Measurements from ENCODE around the gene DEPDC1.
"Not testable (repeated sequence)": the region's sequence is repeated elsewhere in the genome, so short reads cannot be mapped to it uniquely, and the experiment has no call there.

The DEPDC1 gene

DNA sequence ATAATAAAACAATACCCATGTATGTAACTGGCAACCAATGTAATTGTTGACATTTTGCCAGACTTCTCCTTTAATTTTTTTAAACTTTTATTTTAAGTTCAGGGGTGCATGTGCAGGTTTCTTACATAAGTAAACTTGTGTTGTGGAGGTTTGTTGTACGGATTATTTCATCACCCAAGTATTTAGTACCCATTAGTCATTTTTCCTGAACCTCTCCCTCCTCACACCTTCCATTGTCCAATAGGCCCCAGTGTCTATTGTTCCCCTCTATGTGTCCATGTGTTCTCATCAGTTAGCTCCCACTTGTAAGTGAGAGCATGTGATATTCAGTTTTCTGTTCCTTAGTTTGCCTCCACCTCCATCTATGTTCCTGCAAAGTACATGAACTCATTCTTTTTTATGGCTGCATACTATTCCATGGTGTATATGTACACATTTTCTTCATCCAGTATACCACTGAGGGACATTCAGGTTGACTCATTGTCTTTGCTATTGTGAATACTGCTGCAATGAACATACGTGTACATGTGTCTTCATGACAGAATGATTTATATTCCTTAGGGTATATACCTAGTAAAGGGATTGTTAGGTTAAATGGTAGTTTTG is 6.7 kb downstream of the DEPDC1 start:
- no peak overlapping the region for H3K4me3 Mint-ChIP-seq
- H3K9me3 Mint-ChIP-seq: peaks cover 4% of the 10 kb centered on the region
- H3K27ac Mint-ChIP-seq: no peak overlapping the region
- H3K36me3 Mint-ChIP-seq: no peaks in the 10 kb centered on the region
- ATAC-seq: no peak
- no peaks in the 10 kb centered on the region for H3K4me1 Mint-ChIP-seq
- no peaks in the 10 kb centered on the region for H3K27me3 Mint-ChIP-seq

DNA sequence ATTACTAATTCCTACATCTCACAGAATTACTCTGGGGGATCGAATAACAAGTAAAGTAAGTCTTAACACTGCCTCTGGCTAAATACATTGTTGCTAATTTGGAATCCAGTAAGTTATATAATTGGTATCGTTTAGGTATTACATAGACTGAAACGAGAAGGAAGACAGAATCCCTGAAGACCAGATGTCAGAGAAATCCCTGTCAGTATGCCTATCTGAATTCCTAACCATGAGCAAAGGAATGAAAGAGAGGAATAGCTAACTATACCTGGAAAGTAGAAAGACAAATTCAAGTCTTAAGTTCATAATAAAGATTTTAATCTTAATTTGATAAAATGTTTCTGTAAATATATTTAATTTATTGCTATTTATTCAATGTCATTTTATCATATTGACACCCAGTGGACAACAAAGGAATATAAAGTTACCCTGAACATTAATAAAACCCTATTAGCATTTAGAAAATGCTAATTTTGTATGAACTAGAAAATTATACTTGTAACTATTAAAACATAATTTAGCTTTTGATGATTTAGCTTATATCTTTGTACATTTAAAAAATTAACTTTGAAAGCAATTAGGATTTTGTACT is 11.4 kb downstream of the DEPDC1 start:
- no peaks in the 10 kb centered on the region for H3K4me1 Mint-ChIP-seq
- H3K36me3 Mint-ChIP-seq: no peaks in the 10 kb centered on the region
- no peak overlapping the region for H3K27ac Mint-ChIP-seq
- H3K9me3 Mint-ChIP-seq: peaks cover 4% of the 10 kb centered on the region
- no peak overlapping the region for H3K4me3 Mint-ChIP-seq
- no peaks in the 10 kb centered on the region for H3K27me3 Mint-ChIP-seq
- ATAC-seq: no peak

DNA sequence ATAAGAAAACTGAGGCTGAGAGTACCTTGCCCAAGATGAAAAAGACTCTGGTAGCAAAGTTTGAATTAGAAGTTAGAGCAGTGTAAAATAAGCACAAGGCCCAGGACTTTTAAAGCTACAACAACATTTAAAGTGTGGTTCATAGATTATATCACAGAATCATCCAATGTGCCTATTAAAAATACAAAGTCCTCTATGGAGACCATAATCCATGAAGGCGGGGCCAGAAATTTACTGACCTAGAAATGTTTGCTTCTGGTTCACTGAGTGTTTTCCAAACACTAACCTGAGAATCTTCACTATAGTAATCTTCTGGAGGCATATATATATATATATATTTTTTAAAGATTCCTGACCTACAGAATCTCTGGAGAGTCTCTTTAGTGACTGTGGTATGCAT is 12.3 kb downstream of the DEPDC1 start:
- no peak overlapping the region for H3K27ac Mint-ChIP-seq
- H3K9me3 Mint-ChIP-seq: no peaks in the 10 kb centered on the region
- H3K4me3 Mint-ChIP-seq: no peak overlapping the region
- no peaks in the 10 kb centered on the region for H3K4me1 Mint-ChIP-seq
- H3K27me3 Mint-ChIP-seq: no peaks in the 10 kb centered on the region
- no peak for ATAC-seq
- no peaks in the 10 kb centered on the region for H3K36me3 Mint-ChIP-seq

DNA sequence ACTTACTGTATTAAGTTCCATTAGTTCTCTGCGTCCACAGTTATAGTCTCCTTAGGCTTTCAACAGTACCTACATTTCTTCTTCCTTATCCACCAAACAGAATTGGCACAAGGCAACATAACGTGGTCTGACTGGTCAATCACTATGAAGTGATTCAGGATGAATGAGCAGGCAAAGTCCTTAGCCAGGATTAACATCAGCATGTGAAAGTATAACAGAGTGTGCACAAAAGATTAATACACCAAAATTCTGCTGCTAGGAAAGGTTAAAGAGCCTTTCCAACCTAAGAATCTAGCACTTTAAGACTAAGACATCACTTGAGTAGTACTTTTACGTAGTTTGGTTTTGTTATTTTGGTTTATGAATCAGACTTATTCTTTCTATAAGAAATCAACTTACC is 15.8 kb downstream of the DEPDC1 start:
- no peak for ATAC-seq
- Mint-ChIP-seq H3K27me3 (no peaks in the 10 kb centered on the region), H3K27ac (no peak overlapping the region), H3K9me3 (no peaks in the 10 kb centered on the region), H3K4me3 (no peak overlapping the region), H3K4me1 (no peaks in the 10 kb centered on the region), H3K36me3 (no peaks in the 10 kb centered on the region)

DNA sequence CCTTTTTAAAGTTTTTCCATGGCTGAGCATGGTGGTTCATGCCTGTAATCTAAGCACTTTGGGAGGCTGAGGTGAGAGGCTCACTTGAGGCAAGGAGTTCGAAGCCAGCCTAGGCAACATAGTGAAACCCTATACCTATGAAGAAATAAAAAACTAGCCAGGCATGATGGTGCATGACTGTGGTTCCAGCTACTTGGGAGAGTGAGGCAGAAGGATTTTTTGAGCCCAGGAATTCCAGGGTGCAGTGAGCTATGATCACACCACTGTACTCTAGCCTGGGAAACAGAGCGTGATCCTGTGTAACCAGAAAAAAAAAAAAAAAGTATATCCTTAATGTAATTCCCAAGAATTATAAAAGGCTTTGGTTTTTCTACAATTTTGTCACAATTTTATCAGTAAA is 17.4 kb downstream of the DEPDC1 start:
- no peaks in the 10 kb centered on the region for H3K4me1 Mint-ChIP-seq
- no peaks in the 10 kb centered on the region for H3K27me3 Mint-ChIP-seq
- H3K27ac Mint-ChIP-seq: no peak overlapping the region
- H3K36me3 Mint-ChIP-seq: no peaks in the 10 kb centered on the region
- ATAC-seq: no peak
- H3K9me3 Mint-ChIP-seq: no peaks in the 10 kb centered on the region
- no peak overlapping the region for H3K4me3 Mint-ChIP-seq

DNA sequence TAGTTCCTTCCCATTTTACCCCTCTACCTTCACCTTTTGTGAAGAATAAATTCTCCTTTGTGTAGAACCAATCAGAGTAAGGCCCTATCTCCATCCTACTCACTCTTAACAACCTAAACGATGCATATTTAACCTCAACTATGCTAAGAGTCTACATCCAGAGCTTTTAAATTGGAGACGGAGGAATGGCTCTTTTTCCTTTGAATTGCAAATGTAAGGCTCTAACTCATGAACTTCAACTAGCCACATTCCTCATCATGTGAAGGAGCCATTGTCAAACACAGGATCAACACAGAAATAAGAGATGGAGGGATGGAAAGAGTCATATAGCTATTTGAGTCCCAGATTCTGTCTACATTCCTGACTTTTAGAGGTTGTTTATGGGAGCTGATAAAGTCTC is 18.2 kb downstream of the DEPDC1 start:
- no peak for ATAC-seq

DNA sequence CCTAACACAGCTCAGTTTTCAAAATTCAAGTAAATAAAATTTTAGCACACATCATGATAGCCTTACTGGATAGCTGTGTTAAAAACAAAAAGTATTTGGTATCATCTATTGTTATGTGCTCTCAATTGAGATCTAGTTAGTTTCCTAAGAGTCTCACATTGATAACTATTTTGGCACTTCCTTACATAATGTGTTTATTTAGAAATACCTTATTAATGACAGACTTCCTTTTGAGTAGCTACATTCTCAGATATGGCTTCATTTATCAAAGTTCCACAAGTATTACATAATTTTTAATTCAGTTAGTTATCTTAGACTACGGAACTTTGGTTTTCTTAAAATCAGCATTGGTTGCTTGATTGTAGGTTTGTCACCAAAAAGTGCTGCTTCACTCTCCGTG is 20.3 kb downstream of the DEPDC1 start:
- H3K27me3 Mint-ChIP-seq, H3K36me3 Mint-ChIP-seq, ATAC-seq, H3K27ac Mint-ChIP-seq, H3K9me3 Mint-ChIP-seq, H3K4me1 Mint-ChIP-seq, H3K4me3 Mint-ChIP-seq: not testable (repeated sequence)

More for the DNA sequence above, 18.2 kb downstream of the DEPDC1 start:
- H3K36me3 Mint-ChIP-seq: no peaks in the 10 kb centered on the region
- H3K4me3 Mint-ChIP-seq: no peak overlapping the region
- no peak overlapping the region for H3K27ac Mint-ChIP-seq
- H3K27me3 Mint-ChIP-seq: no peaks in the 10 kb centered on the region
- H3K9me3 Mint-ChIP-seq: no peaks in the 10 kb centered on the region
- H3K4me1 Mint-ChIP-seq: no peaks in the 10 kb centered on the region

DNA sequence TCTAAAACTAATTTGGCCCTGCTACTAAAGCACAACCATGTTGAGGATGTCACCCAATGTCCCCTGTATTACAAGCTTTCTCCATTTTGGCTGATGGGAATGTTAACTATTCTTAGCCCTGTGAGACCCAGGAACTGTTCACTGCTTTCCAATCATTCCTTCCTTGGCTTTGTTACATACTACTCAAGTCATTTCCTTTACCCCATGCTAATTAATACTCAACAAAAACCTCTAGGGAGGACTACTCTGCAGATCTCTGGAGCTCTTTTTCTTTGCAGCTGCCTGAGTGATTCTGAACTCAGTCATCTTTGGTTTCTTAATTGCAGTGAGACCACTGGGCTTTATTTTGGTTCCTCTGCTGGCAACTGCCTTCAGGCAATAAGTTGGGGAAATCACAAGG is 23.8 kb downstream of the DEPDC1 start:
- Mint-ChIP-seq H3K4me1 (no peaks in the 10 kb centered on the region), H3K36me3 (no peaks in the 10 kb centered on the region), H3K4me3 (no peak overlapping the region), H3K9me3 (peaks cover 3% of the 10 kb centered on the region), H3K27ac (no peak overlapping the region), H3K27me3 (no peaks in the 10 kb centered on the region)
- no peak for ATAC-seq

DNA sequence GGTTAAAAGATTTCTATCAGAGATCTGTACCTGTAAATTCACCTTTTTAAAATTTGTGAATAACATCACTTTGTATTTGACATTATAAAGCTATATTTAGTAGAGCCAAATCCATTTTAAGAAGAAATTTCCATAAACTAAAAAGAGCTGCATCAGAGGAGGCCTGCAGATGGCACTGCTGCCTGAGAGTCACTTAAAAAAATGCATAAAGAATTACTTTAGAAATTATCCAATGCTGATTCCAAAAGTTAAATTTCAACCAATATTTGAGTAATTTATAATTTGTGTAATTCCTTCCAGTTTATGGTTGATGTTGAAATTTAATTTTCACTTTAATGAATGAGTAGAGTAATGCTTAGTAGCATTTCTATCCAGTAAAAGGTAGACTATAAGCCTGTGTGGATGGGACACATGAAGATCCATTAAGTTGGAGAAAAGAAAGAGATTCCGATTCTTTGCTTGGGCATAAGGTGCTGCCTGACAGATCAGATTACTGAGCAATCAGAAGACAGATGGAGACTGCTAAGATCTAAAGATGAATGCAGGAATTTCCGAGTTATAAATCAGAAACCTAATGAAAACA is 26.4 kb downstream of the DEPDC1 start:
- no peak for ATAC-seq
- peaks cover 3% of the 10 kb centered on the region for H3K9me3 Mint-ChIP-seq
- no peaks in the 10 kb centered on the region for H3K27me3 Mint-ChIP-seq
- no peak overlapping the region for H3K27ac Mint-ChIP-seq
- no peak overlapping the region for H3K4me3 Mint-ChIP-seq
- H3K4me1 Mint-ChIP-seq: no peaks in the 10 kb centered on the region
- no peaks in the 10 kb centered on the region for H3K36me3 Mint-ChIP-seq

DNA sequence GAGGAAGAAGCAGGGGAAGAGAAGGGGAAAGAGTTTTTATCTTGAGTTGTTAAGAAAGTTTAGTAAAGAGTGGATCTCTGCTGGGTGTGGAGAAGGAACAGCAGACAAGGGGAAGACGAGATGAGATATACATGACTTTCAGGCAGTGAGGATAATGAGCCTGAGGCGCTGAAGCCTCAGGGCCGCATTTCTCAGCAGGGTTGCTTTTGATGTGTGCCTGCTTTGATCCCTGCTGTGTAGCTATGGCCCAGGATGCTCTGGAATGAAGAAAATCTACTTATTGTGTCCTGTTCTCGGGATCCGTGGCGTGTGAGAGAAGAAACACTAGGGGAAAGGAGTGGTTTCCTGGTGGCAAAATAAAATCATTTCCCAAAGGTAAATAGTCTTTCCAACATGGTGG is 32.0 kb downstream of the DEPDC1 start:
- Mint-ChIP-seq H3K27ac (no peak overlapping the region), H3K36me3 (no peaks in the 10 kb centered on the region), H3K4me3 (no peak overlapping the region), H3K27me3 (peaks cover 7% of the 10 kb centered on the region), H3K9me3 (peaks cover 10% of the 10 kb centered on the region), H3K4me1 (no peaks in the 10 kb centered on the region)
- no peak for ATAC-seq

DNA sequence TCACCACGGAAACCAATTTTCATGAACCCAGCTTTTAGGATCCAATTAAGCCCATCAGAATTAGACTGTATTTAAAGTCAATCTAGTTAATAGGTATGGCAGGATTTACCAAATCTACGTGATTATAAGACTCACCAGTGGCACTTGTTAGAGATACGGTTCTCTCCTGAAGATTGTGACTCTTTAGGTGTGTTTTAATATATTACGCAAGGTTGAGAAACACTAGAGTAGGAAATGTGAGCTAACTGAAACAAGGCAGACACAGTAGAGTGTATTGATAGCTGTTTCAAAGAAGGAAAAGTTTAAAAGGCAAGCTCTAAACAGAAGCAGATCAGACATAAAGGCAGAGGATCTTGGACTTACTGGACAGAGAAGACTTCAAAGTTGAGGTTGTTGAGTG is 35.9 kb downstream of the DEPDC1 start:
- peaks cover 10% of the 10 kb centered on the region for H3K9me3 Mint-ChIP-seq
- H3K4me3 Mint-ChIP-seq: no peak overlapping the region
- H3K27me3 Mint-ChIP-seq: peaks cover 7% of the 10 kb centered on the region
- no peaks in the 10 kb centered on the region for H3K4me1 Mint-ChIP-seq
- H3K36me3 Mint-ChIP-seq: no peaks in the 10 kb centered on the region
- no peak overlapping the region for H3K27ac Mint-ChIP-seq
- no peak for ATAC-seq

DNA sequence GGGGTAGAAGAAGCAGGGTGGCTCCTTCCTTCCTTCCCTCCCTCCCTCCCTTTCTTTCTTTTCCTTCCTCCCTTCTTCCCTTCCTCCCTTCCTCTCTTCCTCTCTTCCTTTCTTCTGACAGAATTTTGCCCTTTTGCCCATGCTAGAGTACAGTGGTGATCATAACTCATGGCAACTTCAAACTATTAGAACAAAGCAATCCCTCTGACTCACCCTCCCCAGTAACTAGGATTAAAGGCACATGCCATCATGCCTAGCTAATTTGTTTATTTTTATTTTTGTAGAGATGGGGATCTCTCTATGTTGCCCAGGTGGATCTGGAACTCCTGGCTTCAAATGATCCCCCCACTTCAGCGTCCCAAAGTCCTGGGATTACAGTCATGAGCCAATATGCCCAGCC is 37.1 kb downstream of the DEPDC1 start:
- Mint-ChIP-seq H3K27me3 (peaks cover 2% of the 10 kb centered on the region), H3K27ac (no peak overlapping the region), H3K4me1 (no peaks in the 10 kb centered on the region), H3K4me3 (no peak overlapping the region), H3K36me3 (no peaks in the 10 kb centered on the region), H3K9me3 (peaks cover 10% of the 10 kb centered on the region)
- no peak for ATAC-seq

DNA sequence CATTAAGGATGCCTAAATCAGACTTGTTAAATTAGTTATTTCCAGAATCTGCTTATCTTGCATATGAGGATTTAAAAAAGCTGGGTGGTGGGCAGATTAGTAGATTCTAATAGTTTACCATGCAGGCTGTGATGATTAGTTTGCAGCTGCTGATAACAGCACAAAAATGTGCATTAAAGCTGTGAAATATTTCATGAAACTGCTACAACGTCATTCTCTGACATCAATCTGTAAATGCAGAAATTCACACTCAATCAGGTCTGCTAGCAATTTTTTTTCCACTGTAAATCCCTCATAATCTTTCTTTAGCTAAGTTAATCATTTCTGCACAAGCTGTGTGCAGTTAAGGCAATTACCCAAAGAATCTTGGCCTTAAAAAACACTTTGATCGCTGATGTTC is 37.8 kb downstream of the DEPDC1 start:
- H3K36me3 Mint-ChIP-seq: no peaks in the 10 kb centered on the region
- H3K4me1 Mint-ChIP-seq: no peaks in the 10 kb centered on the region
- H3K9me3 Mint-ChIP-seq: peaks cover 4% of the 10 kb centered on the region
- no peak overlapping the region for H3K4me3 Mint-ChIP-seq
- H3K27me3 Mint-ChIP-seq: no peaks in the 10 kb centered on the region
- no peak overlapping the region for H3K27ac Mint-ChIP-seq
- no peak for ATAC-seq

DNA sequence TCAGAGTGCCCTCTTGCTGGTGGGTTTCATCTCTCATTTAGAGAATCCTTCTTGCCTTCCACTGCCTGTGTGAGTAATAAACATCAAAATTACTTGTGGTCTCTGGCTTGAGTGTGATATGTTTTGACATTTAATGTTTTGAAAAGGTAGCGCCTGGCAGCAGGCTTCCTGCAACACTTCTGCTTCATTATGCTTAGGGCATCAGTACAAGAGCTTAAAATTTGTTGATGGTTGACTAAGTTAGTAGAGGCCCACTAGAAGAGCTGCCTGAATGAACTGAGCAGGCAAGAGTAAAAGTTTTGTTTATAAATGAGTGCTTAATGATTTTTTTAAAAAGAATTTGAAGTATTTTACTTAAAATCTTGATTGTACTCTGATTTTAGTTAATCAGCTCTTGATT is 40.7 kb downstream of the DEPDC1 start:
- H3K4me1 Mint-ChIP-seq: no peaks in the 10 kb centered on the region
- no peaks in the 10 kb centered on the region for H3K36me3 Mint-ChIP-seq
- H3K9me3 Mint-ChIP-seq: no peaks in the 10 kb centered on the region
- no peak overlapping the region for H3K27ac Mint-ChIP-seq
- H3K27me3 Mint-ChIP-seq: no peaks in the 10 kb centered on the region
- H3K4me3 Mint-ChIP-seq: no peak overlapping the region
- no peak for ATAC-seq

DNA sequence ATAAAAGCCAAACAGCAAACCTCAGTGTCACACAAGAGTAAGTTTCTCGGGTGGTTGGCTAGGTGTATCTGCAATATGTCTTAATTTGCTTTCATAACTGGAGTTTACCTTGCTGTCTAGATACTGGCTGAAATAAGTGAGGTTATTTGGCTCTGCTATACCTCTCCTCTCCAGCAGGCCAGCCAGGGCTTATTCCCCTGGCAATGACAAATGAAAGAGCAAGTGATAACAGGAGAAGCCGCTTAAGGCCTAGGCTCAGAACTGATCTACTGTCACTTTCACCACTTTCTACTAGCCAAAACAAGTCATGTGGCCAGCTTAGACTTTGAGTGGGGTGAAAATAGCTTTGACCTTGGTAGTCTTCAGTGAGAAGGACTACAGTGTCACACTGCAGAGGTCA is 42.3 kb downstream of the DEPDC1 start:
- no peaks in the 10 kb centered on the region for H3K4me1 Mint-ChIP-seq
- H3K27ac Mint-ChIP-seq: no peak overlapping the region
- H3K4me3 Mint-ChIP-seq: no peak overlapping the region
- ATAC-seq: no peak
- no peaks in the 10 kb centered on the region for H3K9me3 Mint-ChIP-seq
- peaks cover under 1% of the 10 kb centered on the region for H3K27me3 Mint-ChIP-seq
- no peaks in the 10 kb centered on the region for H3K36me3 Mint-ChIP-seq

DNA sequence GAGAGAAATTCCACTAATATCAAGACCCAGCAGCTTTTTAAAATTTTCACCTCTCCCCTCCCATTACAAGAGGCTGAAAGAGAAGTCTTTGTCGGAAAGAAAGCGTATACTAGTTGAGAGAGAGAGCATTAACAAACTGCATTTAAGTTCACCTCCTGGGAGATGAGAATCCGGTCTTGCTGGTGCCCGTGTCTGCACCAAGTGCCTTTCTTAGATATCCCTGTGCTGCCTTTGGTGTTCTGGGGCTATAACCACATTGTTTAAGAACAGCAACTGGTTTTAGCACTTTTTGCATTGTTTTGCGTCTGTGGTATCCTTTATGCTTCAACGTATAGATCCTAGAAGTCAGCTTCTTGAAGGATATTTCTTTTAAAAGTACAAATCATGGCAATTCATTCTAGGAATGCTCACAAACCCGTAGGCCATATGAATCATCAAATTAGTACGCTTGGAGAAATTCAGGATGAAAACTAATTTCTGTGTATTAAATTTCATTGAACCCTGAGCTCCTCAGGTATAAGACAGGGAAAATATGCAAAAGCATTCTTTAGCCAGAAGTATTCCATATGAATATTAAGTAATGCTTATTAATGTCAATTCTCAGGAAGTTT is 43.7 kb downstream of the DEPDC1 start:
- no peak for ATAC-seq
- H3K36me3 Mint-ChIP-seq: no peaks in the 10 kb centered on the region
- H3K27ac Mint-ChIP-seq: no peak overlapping the region
- no peaks in the 10 kb centered on the region for H3K4me1 Mint-ChIP-seq
- no peaks in the 10 kb centered on the region for H3K9me3 Mint-ChIP-seq
- H3K4me3 Mint-ChIP-seq: no peak overlapping the region
- H3K27me3 Mint-ChIP-seq: peaks cover 9% of the 10 kb centered on the region

Measured in stimulated activated memory B cell treated with anti-CD40 and anti-IgM and Interleukin-4, amounts not matched to agents 10 μg/mL and 1 μg/mL and 100 μg/mL, for 72 hours (primary cell).